ENCODE results near the gene ERC2. TPM values are rescaled to one million over a fixed set of nuclear protein-coding genes. Genes with fewer than 3 reads are reported as not detected.

ERC2 gene
- total RNA-seq, 2 donors from 2014 or later, result 0.21 to 0.30 TPM

DNA sequence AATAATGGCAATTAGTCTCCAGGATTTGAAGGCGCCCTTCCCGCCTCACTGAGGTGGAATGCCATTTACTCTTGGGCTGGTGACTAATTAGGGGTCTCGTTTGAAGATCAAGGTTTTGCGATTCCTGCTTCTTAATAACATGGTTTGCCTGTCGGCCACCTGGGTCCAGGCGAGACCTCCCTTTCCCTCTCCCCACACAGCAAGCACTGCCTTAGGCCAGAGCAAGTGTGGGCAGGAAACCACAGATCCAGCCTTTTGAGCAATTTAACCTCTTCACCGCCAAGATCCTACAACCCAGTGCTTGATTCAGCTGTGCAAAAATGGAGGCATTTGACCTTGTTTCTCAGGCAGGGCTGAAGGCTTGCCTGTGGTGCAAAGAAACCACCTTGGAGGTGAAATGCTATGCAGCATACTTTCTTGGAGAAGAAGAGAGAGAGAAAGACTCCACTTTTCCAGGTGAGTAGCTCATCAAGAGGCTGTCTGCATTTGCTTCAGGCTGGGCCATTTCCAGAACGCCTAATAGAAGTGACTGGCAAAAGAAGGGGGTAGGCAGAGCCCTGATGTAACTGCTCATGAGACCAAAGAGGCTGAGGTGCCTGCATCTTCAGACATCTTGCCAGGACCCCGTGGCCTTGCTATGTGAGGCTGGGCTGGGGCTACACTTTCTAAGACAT, 947.1 kb downstream of the ERC2 start:
- TF ChIP-seq, protein P1, sequence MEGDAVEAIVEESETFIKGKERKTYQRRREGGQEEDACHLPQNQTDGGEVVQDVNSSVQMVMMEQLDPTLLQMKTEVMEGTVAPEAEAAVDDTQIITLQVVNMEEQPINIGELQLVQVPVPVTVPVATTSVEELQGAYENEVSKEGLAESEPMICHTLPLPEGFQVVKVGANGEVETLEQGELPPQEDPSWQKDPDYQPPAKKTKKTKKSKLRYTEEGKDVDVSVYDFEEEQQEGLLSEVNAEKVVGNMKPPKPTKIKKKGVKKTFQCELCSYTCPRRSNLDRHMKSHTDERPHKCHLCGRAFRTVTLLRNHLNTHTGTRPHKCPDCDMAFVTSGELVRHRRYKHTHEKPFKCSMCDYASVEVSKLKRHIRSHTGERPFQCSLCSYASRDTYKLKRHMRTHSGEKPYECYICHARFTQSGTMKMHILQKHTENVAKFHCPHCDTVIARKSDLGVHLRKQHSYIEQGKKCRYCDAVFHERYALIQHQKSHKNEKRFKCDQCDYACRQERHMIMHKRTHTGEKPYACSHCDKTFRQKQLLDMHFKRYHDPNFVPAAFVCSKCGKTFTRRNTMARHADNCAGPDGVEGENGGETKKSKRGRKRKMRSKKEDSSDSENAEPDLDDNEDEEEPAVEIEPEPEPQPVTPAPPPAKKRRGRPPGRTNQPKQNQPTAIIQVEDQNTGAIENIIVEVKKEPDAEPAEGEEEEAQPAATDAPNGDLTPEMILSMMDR (IDR thresholded peaks at IDR 0.05), result no peak
- no peak for DNase-seq
- Histone ChIP-seq H3K4me1 (no peaks in the 10 kb centered on the region), H3K9ac (ENCODE audit: low read depth in 2 of 2, low read length in 2 of 2) (no peak overlapping the region), H3K4me3 (no peak overlapping the region), H3K36me3 (no peaks in the 10 kb centered on the region), H3K27me3 (no peaks in the 10 kb centered on the region), H3K9me3 (no peaks in the 10 kb centered on the region), H3K27ac (no peak overlapping the region)
- intact Hi-C loops (cut with DNase I), result no loop called here

DNA sequence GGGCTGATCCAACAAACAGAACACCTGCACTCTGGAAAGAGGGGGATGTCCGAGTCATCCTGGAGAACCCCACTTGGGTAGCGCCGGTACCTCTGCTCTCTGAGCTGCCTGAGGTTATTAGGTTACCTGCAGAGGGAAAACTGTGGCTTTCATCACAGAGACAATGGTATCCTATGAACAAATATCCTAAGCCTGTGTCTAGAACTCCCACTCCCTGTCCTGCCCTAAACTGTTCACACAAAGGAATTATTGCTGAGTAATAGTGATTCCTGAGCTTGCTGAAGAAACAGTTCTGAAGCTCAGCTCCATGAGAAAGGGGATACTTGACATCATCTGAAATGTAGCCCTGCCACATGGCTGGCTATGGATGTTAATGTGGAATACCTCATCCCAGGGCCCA, 949.2 kb downstream of the ERC2 start:
- H3K4me1 ChIP-seq, result no peaks in the 10 kb centered on the region
- no peak overlapping the region for H3K27ac ChIP-seq
- no peak overlapping the region for H3K9ac ChIP-seq (ENCODE audit: low read depth in 2 of 2, low read length in 2 of 2)
- no peaks in the 10 kb centered on the region for H3K9me3 ChIP-seq
- H3K36me3 ChIP-seq, result no peaks in the 10 kb centered on the region
- no peak for DNase-seq
- no peak overlapping the region for H3K4me3 ChIP-seq
- intact Hi-C loops (cut with DNase I), result no loop called here
- H3K27me3 ChIP-seq, result no peaks in the 10 kb centered on the region
- TF ChIP-seq, protein P1 (IDR thresholded peaks at IDR 0.05), result no peak

DNA sequence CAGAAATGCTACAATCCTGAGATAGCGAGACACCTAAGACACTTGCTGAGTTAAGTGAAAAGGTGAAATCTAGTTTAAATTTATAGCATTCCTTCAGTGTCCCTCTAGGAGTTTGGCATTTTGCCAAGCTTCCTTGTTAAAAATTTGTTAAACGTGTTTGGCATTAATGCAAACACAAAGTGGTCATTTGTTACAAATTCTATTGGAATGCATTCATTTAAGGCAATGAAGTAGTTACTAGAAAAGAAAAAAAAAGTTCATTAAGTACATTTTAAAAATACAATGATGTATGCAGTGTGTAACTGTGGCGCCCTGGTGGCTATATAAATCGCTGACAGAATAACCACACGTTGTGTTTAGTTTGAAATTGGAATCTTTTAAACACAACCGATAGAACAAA, 949.8 kb downstream of the ERC2 start:
- intact Hi-C loops (cut with DNase I), result no loop called here
- no peak overlapping the region for H3K27ac ChIP-seq
- TF ChIP-seq, protein P1 (IDR thresholded peaks at IDR 0.05), result no peak
- no peaks in the 10 kb centered on the region for H3K27me3 ChIP-seq
- H3K9ac ChIP-seq (ENCODE audit: low read depth in 2 of 2, low read length in 2 of 2), result no peak overlapping the region
- H3K36me3 ChIP-seq, result no peaks in the 10 kb centered on the region
- no peaks in the 10 kb centered on the region for H3K4me1 ChIP-seq
- H3K4me3 ChIP-seq, result no peak overlapping the region
- H3K9me3 ChIP-seq, result no peaks in the 10 kb centered on the region
- no peak for DNase-seq

DNA sequence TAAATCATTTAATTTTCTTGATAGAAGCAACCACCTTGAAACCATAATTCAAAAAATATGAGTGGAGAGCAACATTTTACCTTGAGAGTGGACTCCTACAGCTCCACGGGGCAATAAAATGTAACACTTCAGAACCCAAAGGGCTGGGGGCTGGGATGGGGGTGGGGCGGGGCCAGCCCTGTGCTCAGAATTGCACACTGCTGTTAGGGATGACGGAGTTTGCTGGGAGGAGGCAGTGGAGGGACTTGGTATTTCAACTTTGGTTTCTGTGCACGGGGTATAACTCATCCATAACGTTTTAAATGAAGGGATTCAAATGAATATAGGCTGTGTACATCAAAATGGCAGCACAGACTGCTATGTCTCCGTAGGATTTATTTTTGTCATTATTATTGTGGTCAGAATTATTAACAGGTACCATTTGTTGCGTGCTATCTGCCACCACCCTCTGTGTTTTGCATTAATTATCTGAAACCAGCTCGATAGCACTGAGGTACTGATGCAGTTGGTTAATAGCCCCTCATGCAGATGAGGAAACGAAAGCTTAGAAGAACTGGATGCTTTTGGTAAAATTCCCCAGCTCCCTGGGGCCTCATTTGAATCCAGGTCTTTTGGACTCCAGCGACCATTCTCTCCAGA, 951.8 kb downstream of the ERC2 start:
- TF ChIP-seq, protein P1 (IDR thresholded peaks at IDR 0.05), result no peak
- Histone ChIP-seq H3K27ac (no peak overlapping the region), H3K4me3 (no peak overlapping the region), H3K36me3 (no peaks in the 10 kb centered on the region), H3K27me3 (no peaks in the 10 kb centered on the region), H3K4me1 (no peaks in the 10 kb centered on the region), H3K9me3 (no peaks in the 10 kb centered on the region), H3K9ac (ENCODE audit: low read depth in 2 of 2, low read length in 2 of 2) (no peak overlapping the region)
- no peak for DNase-seq
- intact Hi-C loops (cut with DNase I), result no loop called here

DNA sequence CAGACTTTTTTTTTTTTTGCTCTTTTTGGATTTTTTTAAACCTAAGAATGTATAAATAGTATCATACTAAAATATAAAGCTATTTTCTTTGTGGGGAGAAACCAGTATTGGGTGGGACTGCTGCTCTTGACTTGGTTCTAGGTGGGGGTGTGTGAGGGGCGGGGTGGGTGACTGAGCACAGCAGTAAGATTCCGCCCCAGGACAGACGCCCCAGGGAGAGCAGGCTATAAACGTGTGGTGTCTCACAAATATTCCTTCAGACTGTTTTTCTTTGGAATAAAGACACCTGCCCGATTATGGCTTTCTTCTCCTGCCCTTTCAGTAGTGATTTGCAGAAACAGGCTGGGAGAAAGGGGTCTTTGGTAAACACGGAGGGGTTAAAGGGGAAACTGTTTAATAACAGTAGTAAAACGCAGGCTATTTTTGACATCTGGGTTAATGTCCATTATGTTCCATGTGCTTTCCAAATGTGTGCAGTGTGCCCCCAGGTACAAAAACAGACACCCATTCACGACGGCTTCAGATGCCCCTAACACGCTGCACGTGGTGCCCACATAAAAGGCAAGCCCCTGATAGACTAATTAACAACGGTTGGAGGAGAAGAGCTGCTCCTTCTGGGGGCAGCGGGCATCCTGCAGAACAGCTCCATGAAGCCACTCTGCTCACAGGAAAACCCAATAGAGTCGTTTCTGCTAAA, 952.6 kb downstream of the ERC2 start:
- H3K27ac ChIP-seq, result no peak overlapping the region
- no peaks in the 10 kb centered on the region for H3K36me3 ChIP-seq
- no peaks in the 10 kb centered on the region for H3K27me3 ChIP-seq
- intact Hi-C loops (cut with DNase I), result no loop called here
- TF ChIP-seq, protein P1 (IDR thresholded peaks at IDR 0.05), result no peak
- no peak overlapping the region for H3K4me3 ChIP-seq
- no peaks in the 10 kb centered on the region for H3K4me1 ChIP-seq
- no peak for DNase-seq
- H3K9ac ChIP-seq (ENCODE audit: low read depth in 2 of 2, low read length in 2 of 2), result no peak overlapping the region
- no peaks in the 10 kb centered on the region for H3K9me3 ChIP-seq
